Measurements from ENCODE around the gene PCYT1A. TPM values are rescaled to one million over a fixed set of nuclear protein-coding genes. Genes with fewer than 3 reads are reported as not detected.

PCYT1A gene
- total RNA-seq, 4 donors from 2014 or later, result 55.7 to 62.7 (median 59.3) TPM

DNA sequence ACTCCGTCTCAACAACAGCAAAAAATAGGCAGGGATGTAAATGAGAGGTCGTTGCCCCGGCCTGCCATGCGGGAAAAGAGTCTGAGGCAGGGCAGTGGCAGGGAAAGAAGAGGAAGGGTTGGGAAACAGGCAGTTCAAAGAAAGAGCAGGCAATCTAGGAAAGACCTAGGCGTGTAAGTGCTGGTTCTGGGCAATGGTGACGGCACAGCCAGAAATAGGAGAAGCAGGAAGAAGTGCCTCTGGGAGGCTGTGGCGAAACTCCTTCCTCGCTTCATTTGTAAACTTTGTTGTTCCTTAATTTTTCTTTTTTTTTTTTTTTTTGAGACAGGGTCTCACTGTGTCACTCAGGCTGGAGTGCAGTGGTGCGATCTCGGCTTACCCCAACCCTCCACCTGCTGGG lies 66.9 kb downstream of the PCYT1A start:
- intact Hi-C loops (cut with DNase I), result no loop called here
- TF ChIP-seq EP300 (IDR thresholded peaks at IDR 0.05) (no peak), POLR2AphosphoS5 (IDR thresholded peaks at IDR 0.05) (no peak), POLR2A (IDR thresholded peaks at IDR 0.05; ENCODE audit: low read depth) (no peak), CTCF (IDR thresholded peaks at IDR 0.05) (no peak)
- H3K27ac ChIP-seq (replicated peaks in 1 of 4), result no peak overlapping the region
- H3K27me3 ChIP-seq, result peaks cover 0 to 28% (median 2%) of the 10 kb centered on the region in 4 donors
- WGBS, result 80% methylated on average over 10 of the region's 10 CpGs
- no peak for DNase-seq (ENCODE audit: extremely low spot score)
- H3K36me3 ChIP-seq, result no peaks in the 10 kb centered on the region
- H3K4me1 ChIP-seq, result peaks cover 5 to 15% (median 13%) of the 10 kb centered on the region in 4 donors
- no peaks in the 10 kb centered on the region for H3K9me3 ChIP-seq
- no peak overlapping the region for H3K4me3 ChIP-seq

GRCh38 chr3:196219970-196220311 lies 67.6 kb downstream of the PCYT1A start:
- WGBS, result 86% methylated on average over 19 of the region's 19 CpGs
- TF ChIP-seq POLR2AphosphoS5 (IDR thresholded peaks at IDR 0.05), result no peak
- no peak for TF ChIP-seq CTCF (IDR thresholded peaks at IDR 0.05)
- TF ChIP-seq EP300 (IDR thresholded peaks at IDR 0.05), result no peak
- no peak for TF ChIP-seq POLR2A (IDR thresholded peaks at IDR 0.05; ENCODE audit: low read depth)
- H3K9me3 ChIP-seq, result no peaks in the 10 kb centered on the region
- intact Hi-C loops (cut with DNase I), result no loop called here
- H3K4me1 ChIP-seq, result peaks cover 5 to 15% (median 13%) of the 10 kb centered on the region in 4 donors
- H3K36me3 ChIP-seq, result no peaks in the 10 kb centered on the region
- peaks cover 0 to 28% (median 2%) of the 10 kb centered on the region in 4 donors for H3K27me3 ChIP-seq
- peak overlapping the region in 1 of 4 donors; percentile 26 for H3K27ac ChIP-seq (replicated peaks in 1 of 4)
- H3K4me3 ChIP-seq, result peak overlapping the region in 2 of 4 donors; percentile 33 to 46
- DNase-seq (ENCODE audit: extremely low spot score), result no peak

GRCh38 chr3:196219194-196219969 lies 68.1 kb downstream of the PCYT1A start:
- 42% methylated on average over 19 of the region's 19 CpGs for WGBS
- no peaks in the 10 kb centered on the region for H3K36me3 ChIP-seq
- H3K27ac ChIP-seq (replicated peaks in 1 of 4), result peak overlapping the region in 2 of 4 donors; percentile 8 to 26
- no peaks in the 10 kb centered on the region for H3K9me3 ChIP-seq
- TF ChIP-seq EP300 (IDR thresholded peaks at IDR 0.05) (no peak), CTCF (IDR thresholded peaks at IDR 0.05) (no peak), POLR2AphosphoS5 (IDR thresholded peaks at IDR 0.05) (no peak), POLR2A (IDR thresholded peaks at IDR 0.05; ENCODE audit: low read depth) (no peak)
- H3K4me1 ChIP-seq, result peaks cover 5 to 15% (median 13%) of the 10 kb centered on the region in 4 donors
- peak overlapping the region; percentile 33 to 46 (median 36) for H3K4me3 ChIP-seq
- no peak for DNase-seq (ENCODE audit: extremely low spot score)
- intact Hi-C loops (cut with DNase I), result no loop called here
- peaks cover 0 to 32% (median 2%) of the 10 kb centered on the region in 4 donors for H3K27me3 ChIP-seq

GRCh38 chr3:196218155-196218712 lies 69.3 kb downstream of the PCYT1A start:
- Histone ChIP-seq H3K4me3 (no peak overlapping the region), H3K9me3 (no peaks in the 10 kb centered on the region), H3K27ac (replicated peaks in 1 of 4) (no peak overlapping the region), H3K36me3 (no peaks in the 10 kb centered on the region), H3K4me1 (peaks cover 5 to 15% (median 13%) of the 10 kb centered on the region in 4 donors), H3K27me3 (peaks cover 0 to 32% (median 2%) of the 10 kb centered on the region in 4 donors)
- TF ChIP-seq POLR2A (IDR thresholded peaks at IDR 0.05; ENCODE audit: low read depth) (no peak), POLR2AphosphoS5 (IDR thresholded peaks at IDR 0.05) (no peak), CTCF (IDR thresholded peaks at IDR 0.05) (no peak), EP300 (IDR thresholded peaks at IDR 0.05) (no peak)
- WGBS, result 96% methylated on average over 13 of the region's 13 CpGs
- DNase-seq (ENCODE audit: extremely low spot score), result no peak
- intact Hi-C loops (cut with DNase I), result no loop called here
